ENCODE data around the gene SEC14L6. TPM values are rescaled to one million over a fixed set of nuclear protein-coding genes. Genes with fewer than 3 reads are reported as not detected.

Gene SEC14L6
- total RNA-seq, 1 experiment from 2014 or later: 1.1 TPM

DNA sequence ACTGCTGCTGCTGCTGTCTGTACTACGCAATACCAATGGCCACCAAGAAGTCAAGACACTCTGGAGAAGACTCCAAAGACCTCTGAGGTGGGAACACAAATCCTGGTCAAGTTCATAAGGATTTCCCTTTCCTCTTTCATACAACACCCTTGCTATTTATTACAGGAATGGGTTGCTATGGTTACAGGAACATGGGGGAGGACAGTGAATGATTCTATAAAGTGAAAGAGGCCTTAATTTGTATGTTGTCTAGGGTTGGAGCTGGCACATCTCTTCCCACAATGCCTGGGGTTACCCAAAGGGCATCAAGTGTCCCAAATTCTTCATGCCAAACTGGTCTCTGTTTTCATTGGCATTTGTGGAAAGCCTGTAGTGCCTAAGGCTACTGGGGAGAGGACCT, 63.4 kb downstream of the SEC14L6 start:
- Histone ChIP-seq H3K18ac (ENCODE audit: insufficient read length, low read depth, low read length) (no peak overlapping the region), H3K9me3 (ENCODE audit: control insufficient read depth, low read depth, low read length) (no peaks in the 10 kb centered on the region), H4K5ac (ENCODE audit: insufficient read length, low read depth, low read length) (no peak overlapping the region), H3T11ph (ENCODE audit: low read length) (no peak overlapping the region), H3K4me2 (ENCODE audit: insufficient read depth, insufficient read length, low read length) (no peak overlapping the region), H3K4ac (ENCODE audit: low read depth, low read length) (no peak overlapping the region), H4K8ac (replicated peaks; ENCODE audit: insufficient read length, low read depth, low read length) (no peak overlapping the region), H2BK5ac (ENCODE audit: insufficient read length, low read length) (no peak overlapping the region), H2BK15ac (ENCODE audit: low read depth, low read length) (no peak overlapping the region), H2BK20ac (ENCODE audit: low read depth, low read length, poor library complexity, severe bottlenecking) (no peak overlapping the region), H3K56ac (ENCODE audit: insufficient read length, low read depth, low read length) (no peak overlapping the region), H3K27me3 (ENCODE audit: insufficient read depth, low read length) (no peaks in the 10 kb centered on the region), H2AFZ (ENCODE audit: low read length) (no peak overlapping the region), H3K23me2 (ENCODE audit: insufficient read length, low read depth, low read length, poor library complexity, severe bottlenecking) (no peaks in the 10 kb centered on the region), H4K91ac (ENCODE audit: insufficient read length, low read depth, low read length) (no peak overlapping the region), H3K4me1 (ENCODE audit: insufficient read depth, low read length) (no peaks in the 10 kb centered on the region), H3K79me1 (ENCODE audit: insufficient read depth, low read depth, low read length, poor library complexity, severe bottlenecking) (no peaks in the 10 kb centered on the region), H3K9ac (ENCODE audit: extremely low read depth, insufficient read length, low read length) (no peak overlapping the region), H4K20me1 (ENCODE audit: control insufficient read depth, insufficient read depth, insufficient read length) (no peaks in the 10 kb centered on the region), H2BK12ac (ENCODE audit: insufficient read length, low read depth, low read length) (no peak overlapping the region), H3K79me2 (ENCODE audit: insufficient read depth, low read length) (no peaks in the 10 kb centered on the region), H2BK120ac (ENCODE audit: low read depth, low read length, poor library complexity, severe bottlenecking) (no peak overlapping the region), H3K23ac (ENCODE audit: insufficient read length, low read depth, low read length) (no peak overlapping the region), H3K14ac (ENCODE audit: insufficient read depth, low read length) (no peak overlapping the region), H2AK5ac (ENCODE audit: insufficient read length, low read length) (no peak overlapping the region), H3K27ac (ENCODE audit: insufficient read length, low read depth, low read length) (no peak overlapping the region)
- WGBS (ENCODE audit: extremely low coverage, insufficient read length, low lambda C conversion rate): no CpG with 5 or more reads among the region's 1 CpG
- Mint-ChIP-seq H3K4me3 (no peak overlapping the region; a peak in 1 of 5 replicates), H3K36me3 (ENCODE audit: insufficient read depth in 1 of 3, low read depth in 3 of 3) (no peaks in the 10 kb centered on the region), H3K9me3 (no peaks in the 10 kb centered on the region; a peak in 1 of 5 replicates), H3K27ac (no peak overlapping the region), H3K27me3 (ENCODE audit: low read depth) (peaks cover 6% of the 10 kb centered on the region; the same call in 1 of the 2 replicates), H3K4me1 (peaks cover 0 to 3% of the 10 kb centered on the region in 2 experiments; a peak in 3 of 4 replicates)
- DNase-seq: no peak
- TF ChIP-seq, protein P1, sequence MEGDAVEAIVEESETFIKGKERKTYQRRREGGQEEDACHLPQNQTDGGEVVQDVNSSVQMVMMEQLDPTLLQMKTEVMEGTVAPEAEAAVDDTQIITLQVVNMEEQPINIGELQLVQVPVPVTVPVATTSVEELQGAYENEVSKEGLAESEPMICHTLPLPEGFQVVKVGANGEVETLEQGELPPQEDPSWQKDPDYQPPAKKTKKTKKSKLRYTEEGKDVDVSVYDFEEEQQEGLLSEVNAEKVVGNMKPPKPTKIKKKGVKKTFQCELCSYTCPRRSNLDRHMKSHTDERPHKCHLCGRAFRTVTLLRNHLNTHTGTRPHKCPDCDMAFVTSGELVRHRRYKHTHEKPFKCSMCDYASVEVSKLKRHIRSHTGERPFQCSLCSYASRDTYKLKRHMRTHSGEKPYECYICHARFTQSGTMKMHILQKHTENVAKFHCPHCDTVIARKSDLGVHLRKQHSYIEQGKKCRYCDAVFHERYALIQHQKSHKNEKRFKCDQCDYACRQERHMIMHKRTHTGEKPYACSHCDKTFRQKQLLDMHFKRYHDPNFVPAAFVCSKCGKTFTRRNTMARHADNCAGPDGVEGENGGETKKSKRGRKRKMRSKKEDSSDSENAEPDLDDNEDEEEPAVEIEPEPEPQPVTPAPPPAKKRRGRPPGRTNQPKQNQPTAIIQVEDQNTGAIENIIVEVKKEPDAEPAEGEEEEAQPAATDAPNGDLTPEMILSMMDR (conservative IDR thresholded peaks at IDR 0.05): no peak
